HEK293 (cell line): Measurements from ENCODE around the gene SRRM5.
A peak's percentile ranks its signal among the peaks of the same experiment; 100 is the strongest.

Experiments used
- BCL6B ChIP-seq: fragments of 450-650 bp; formaldehyde crosslinking; IDR thresholded peaks from 2 replicates; pipeline ENCODE4 v1.5.1; 2017; ENCODE audit warnings: missing biosample characterization, missing genetic modification characterization
- HIC1 ChIP-seq: fragments of 450-650 bp; formaldehyde crosslinking; IDR thresholded peaks from 2 replicates; pipeline ENCODE4 v1.5.1; 2016; ENCODE audit warnings: missing biosample characterization, missing genetic modification characterization
- PRDM4 ChIP-seq: fragments of 450-650 bp; formaldehyde crosslinking; IDR thresholded peaks from 2 replicates; pipeline ENCODE4 v1.5.1; 2017; ENCODE audit warnings: missing biosample characterization, missing genetic modification characterization
- SALL2 ChIP-seq: fragments of 450-650 bp; formaldehyde crosslinking; IDR thresholded peaks from 2 replicates; pipeline ENCODE4 v1.5.0; 2017; ENCODE audit warnings: missing biosample characterization, mild to moderate bottlenecking, missing genetic modification characterization, borderline replicate concordance
- YY1 ChIP-seq: fragments of 450-650 bp; formaldehyde crosslinking; IDR thresholded peaks from 2 replicates; pipeline ENCODE4 v1.5.1; 2018; ENCODE audit warnings: missing biosample characterization, missing genetic modification characterization
- ZBTB8A ChIP-seq: fragments of 450-650 bp; formaldehyde crosslinking; IDR thresholded peaks from 2 replicates; pipeline ENCODE4 v1.5.1; 2016; ENCODE audit warnings: missing biosample characterization, missing genetic modification characterization
- ZNF10 ChIP-seq: fragments of 450-650 bp; formaldehyde crosslinking; IDR thresholded peaks from 2 replicates; pipeline ENCODE4 v1.5.1; 2017; ENCODE audit warnings: missing biosample characterization, missing genetic modification characterization
- ZNF121 ChIP-seq: fragments of 450-650 bp; formaldehyde crosslinking; IDR thresholded peaks from 2 replicates; pipeline ENCODE4 v1.5.1; 2016; ENCODE audit warnings: missing biosample characterization, missing genetic modification characterization
- ZNF140 ChIP-seq: fragments of 450-650 bp; formaldehyde crosslinking; IDR thresholded peaks from 2 replicates; pipeline ENCODE4 v1.5.1; 2016; ENCODE audit warnings: missing biosample characterization, missing genetic modification characterization
- ZNF202 ChIP-seq: fragments of 450-650 bp; formaldehyde crosslinking; IDR thresholded peaks from 2 replicates; pipeline ENCODE4 v1.5.1; 2016; ENCODE audit warnings: missing biosample characterization, missing genetic modification characterization, borderline replicate concordance
- ZNF214 ChIP-seq: fragments of 450-650 bp; formaldehyde crosslinking; IDR thresholded peaks from 2 replicates; pipeline ENCODE4 v1.5.1; 2017; ENCODE audit warnings: missing biosample characterization, mild to moderate bottlenecking, missing genetic modification characterization, borderline replicate concordance
- ZNF26 ChIP-seq: fragments of 450-650 bp; formaldehyde crosslinking; IDR thresholded peaks from 2 replicates; pipeline ENCODE4 v1.5.1; 2016; ENCODE audit warnings: missing biosample characterization, missing genetic modification characterization
- ZNF266 ChIP-seq: fragments of 450-650 bp; formaldehyde crosslinking; IDR thresholded peaks from 2 replicates; pipeline ENCODE4 v1.5.1; 2016; ENCODE audit warnings: missing biosample characterization, missing genetic modification characterization, low read depth
- ZNF302 ChIP-seq: fragments of 450-650 bp; formaldehyde crosslinking; IDR thresholded peaks from 2 replicates; pipeline ENCODE4 v1.5.1; 2016; ENCODE audit warnings: missing biosample characterization, missing genetic modification characterization, low read depth
- ZNF354C ChIP-seq: fragments of 450-650 bp; formaldehyde crosslinking; IDR thresholded peaks from 2 replicates; pipeline ENCODE4 v1.5.1; 2016; ENCODE audit warnings: missing biosample characterization, missing genetic modification characterization, low read depth, borderline replicate concordance
- ZNF37A ChIP-seq: fragments of 450-650 bp; IDR thresholded peaks from 2 replicates; pipeline ENCODE4 v1.5.1; 2018; ENCODE audit warnings: missing biosample characterization, missing genetic modification characterization
- ZNF404 ChIP-seq: fragments of 450-650 bp; formaldehyde crosslinking; IDR thresholded peaks from 2 replicates; pipeline ENCODE4 v1.5.1; 2017; ENCODE audit warnings: missing biosample characterization, missing genetic modification characterization
- ZNF514 ChIP-seq: fragments of 450-650 bp; formaldehyde crosslinking; IDR thresholded peaks from 2 replicates; pipeline ENCODE4 v1.5.1; 2016; ENCODE audit warnings: missing biosample characterization, missing genetic modification characterization
- ZNF571 ChIP-seq: fragments of 450-650 bp; formaldehyde crosslinking; IDR thresholded peaks from 2 replicates; pipeline ENCODE4 v1.5.0; 2017; ENCODE audit warnings: missing biosample characterization, missing genetic modification characterization
- ZNF585B ChIP-seq: fragments of 450-650 bp; formaldehyde crosslinking; IDR thresholded peaks from 2 replicates; pipeline ENCODE4 v1.5.1; 2016; ENCODE audit warnings: missing biosample characterization, missing genetic modification characterization
- ZNF654 ChIP-seq: fragments of 450-650 bp; formaldehyde crosslinking; IDR thresholded peaks from 2 replicates; pipeline ENCODE4 v1.5.1; 2016; ENCODE audit warnings: low read depth, missing biosample characterization, missing genetic modification characterization
- ZNF670 ChIP-seq: fragments of 450-650 bp; formaldehyde crosslinking; IDR thresholded peaks from 2 replicates; pipeline ENCODE4 v1.5.1; 2016; ENCODE audit warnings: missing biosample characterization, missing genetic modification characterization, low read depth
- ZNF747 ChIP-seq: fragments of 450-650 bp; formaldehyde crosslinking; IDR thresholded peaks from 2 replicates; pipeline ENCODE4 v1.5.1; 2016; ENCODE audit warnings: missing biosample characterization, missing genetic modification characterization
- ZNF768 ChIP-seq: fragments of 450-650 bp; formaldehyde crosslinking; IDR thresholded peaks from 2 replicates; pipeline ENCODE4 v1.5.1; 2018; ENCODE audit warnings: missing biosample characterization, mild to moderate bottlenecking, missing genetic modification characterization
- TF ChIP-seq, protein P1 (sequence below): fragments of 450-650 bp; formaldehyde crosslinking; IDR thresholded peaks from 2 replicates; pipeline ENCODE4 v1.5.1; 2016; ENCODE audit warnings: missing biosample characterization, missing genetic modification characterization
- TF ChIP-seq, protein P2 (sequence below): fragments of 450-650 bp; formaldehyde crosslinking; IDR thresholded peaks from 2 replicates; pipeline ENCODE4 v1.5.1; 2016; ENCODE audit warnings: missing biosample characterization, missing genetic modification characterization
- TF ChIP-seq, protein P3 (sequence below): fragments of 450-650 bp; formaldehyde crosslinking; IDR thresholded peaks from 2 replicates; pipeline ENCODE4 v1.5.1; 2016; ENCODE audit warnings: missing biosample characterization, missing genetic modification characterization

Gene SRRM5

DNA sequence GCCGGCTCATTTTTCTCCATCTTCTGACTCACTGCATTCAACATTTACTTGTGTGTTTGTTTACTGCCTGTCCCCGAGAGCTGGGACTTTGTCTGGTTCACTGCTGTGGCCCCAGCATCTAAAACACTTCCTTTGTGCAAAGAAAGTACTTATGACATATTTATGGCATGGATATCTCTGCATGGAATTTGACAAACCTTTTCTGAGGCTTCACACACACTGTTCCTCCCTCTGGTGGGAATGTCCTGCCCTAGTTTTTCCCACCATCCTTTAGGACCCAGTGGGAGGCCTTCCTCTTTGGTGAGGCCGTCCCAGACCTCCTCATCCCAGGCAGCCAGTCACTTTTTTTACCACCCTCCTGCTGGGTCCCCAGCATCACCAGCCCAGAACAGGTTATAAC, 1.4 kb upstream of the SRRM5 start (continued):
- TF ChIP-seq ZNF571 (no peak), ZNF121 (tag by site-specific recombination) (no peak), BCL6B (tag by site-specific recombination) (no peak), ZNF302 (tag by site-specific recombination) (no peak), ZNF768 (tag by site-specific recombination) (no peak), PRDM4 (no peak), ZNF654 (tag by site-specific recombination) (no peak), ZBTB8A (tag by site-specific recombination) (no peak), ZNF202 (no peak), ZNF747 (no peak), ZNF214 (tag by site-specific recombination) (no peak), ZNF37A (tag by site-specific recombination) (no peak), YY1 (tag by site-specific recombination) (no peak), ZNF26 (tag by site-specific recombination) (no peak), ZNF10 (no peak), ZNF404 (tag by site-specific recombination) (no peak), ZNF266 (no peak), SALL2 (no peak), ZNF670 (no peak), HIC1 (no peak), ZNF514 (tag by site-specific recombination) (no peak), ZNF585B (tag by site-specific recombination) (no peak), ZNF140 (tag by site-specific recombination) (no peak), ZNF354C (no peak)
- TF ChIP-seq, protein P1, sequence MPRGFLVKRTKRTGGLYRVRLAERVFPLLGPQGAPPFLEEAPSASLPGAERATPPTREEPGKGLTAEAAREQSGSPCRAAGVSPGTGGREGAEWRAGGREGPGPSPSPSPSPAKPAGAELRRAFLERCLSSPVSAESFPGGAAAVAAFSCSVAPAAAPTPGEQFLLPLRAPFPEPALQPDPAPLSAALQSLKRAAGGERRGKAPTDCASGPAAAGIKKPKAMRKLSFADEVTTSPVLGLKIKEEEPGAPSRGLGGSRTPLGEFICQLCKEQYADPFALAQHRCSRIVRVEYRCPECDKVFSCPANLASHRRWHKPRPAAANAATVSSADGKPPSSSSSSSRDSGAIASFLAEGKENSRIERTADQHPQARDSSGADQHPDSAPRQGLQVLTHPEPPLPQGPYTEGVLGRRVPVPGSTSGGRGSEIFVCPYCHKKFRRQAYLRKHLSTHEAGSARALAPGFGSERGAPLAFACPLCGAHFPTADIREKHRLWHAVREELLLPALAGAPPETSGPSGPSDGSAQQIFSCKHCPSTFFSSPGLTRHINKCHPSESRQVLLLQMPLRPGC, result 0 out of 2 replicates have a peak, but pooled peaks have one; percentile 37
- TF ChIP-seq, protein P2, sequence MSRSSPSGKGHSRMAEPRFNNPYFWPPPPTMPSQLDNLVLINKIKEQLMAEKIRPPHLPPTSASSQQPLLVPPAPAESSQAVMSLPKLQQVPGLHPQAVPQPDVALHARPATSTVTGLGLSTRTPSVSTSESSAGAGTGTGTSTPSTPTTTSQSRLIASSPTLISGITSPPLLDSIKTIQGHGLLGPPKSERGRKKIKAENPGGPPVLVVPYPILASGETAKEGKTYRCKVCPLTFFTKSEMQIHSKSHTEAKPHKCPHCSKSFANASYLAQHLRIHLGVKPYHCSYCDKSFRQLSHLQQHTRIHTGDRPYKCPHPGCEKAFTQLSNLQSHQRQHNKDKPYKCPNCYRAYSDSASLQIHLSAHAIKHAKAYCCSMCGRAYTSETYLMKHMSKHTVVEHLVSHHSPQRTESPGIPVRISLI (tag by site-specific recombination), result no peak
- TF ChIP-seq, protein P3, sequence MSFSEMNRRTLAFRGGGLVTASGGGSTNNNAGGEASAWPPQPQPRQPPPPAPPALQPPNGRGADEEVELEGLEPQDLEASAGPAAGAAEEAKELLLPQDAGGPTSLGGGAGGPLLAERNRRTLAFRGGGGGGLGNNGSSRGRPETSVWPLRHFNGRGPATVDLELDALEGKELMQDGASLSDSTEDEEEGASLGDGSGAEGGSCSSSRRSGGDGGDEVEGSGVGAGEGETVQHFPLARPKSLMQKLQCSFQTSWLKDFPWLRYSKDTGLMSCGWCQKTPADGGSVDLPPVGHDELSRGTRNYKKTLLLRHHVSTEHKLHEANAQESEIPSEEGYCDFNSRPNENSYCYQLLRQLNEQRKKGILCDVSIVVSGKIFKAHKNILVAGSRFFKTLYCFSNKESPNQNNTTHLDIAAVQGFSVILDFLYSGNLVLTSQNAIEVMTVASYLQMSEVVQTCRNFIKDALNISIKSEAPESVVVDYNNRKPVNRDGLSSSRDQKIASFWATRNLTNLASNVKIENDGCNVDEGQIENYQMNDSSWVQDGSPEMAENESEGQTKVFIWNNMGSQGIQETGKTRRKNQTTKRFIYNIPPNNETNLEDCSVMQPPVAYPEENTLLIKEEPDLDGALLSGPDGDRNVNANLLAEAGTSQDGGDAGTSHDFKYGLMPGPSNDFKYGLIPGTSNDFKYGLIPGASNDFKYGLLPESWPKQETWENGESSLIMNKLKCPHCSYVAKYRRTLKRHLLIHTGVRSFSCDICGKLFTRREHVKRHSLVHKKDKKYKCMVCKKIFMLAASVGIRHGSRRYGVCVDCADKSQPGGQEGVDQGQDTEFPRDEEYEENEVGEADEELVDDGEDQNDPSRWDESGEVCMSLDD (tag by site-specific recombination), result no peak
